CD14-positive monocyte (primary cell): ENCODE data around the gene OR6B3. TPM values are rescaled to one million over a fixed set of nuclear protein-coding genes. Genes with fewer than 3 reads are reported as not detected.

ENCODE experiments used
- DNase-seq, 3 donors: peaks; one replicate each; pipeline ENCODE4 v3.0.0-alpha.2; 2011 to 2022
- H2AFZ ChIP-seq: 2 replicates; pipeline ENCODE4 v1.6.0; 2012; ENCODE audit warnings: mild to moderate bottlenecking, low read depth, low read length, inconsistent platforms; ENCODE audit not compliant: insufficient read depth, poor library complexity, severe bottlenecking
- H3K27ac ChIP-seq, 2 donors: 1 replicate in 1 of 2; 2 replicates in 1 of 2; pipeline ENCODE4 v1.5.1; 2012 to 2013; ENCODE audit warnings: low read length in 2 of 2, control low read depth in 1 of 2, inconsistent platforms in 1 of 2, low read depth in 1 of 2, mild to moderate bottlenecking in 1 of 2
- H3K27me3 ChIP-seq, 2 donors: one replicate each; pipeline versions ENCODE4 v1.6.0 to v1.6.1; 2011 to 2013; ENCODE audit warnings: low read length in 2 of 2; ENCODE audit not compliant: control insufficient read depth in 2 of 2, insufficient read depth in 2 of 2
- H3K36me3 ChIP-seq, 2 donors: replicated peaks in 1 of 2; 1 replicate in 1 of 2; 2 replicates in 1 of 2; pipeline versions ENCODE4 v1.5.1 to v1.6.1; 2012 to 2013; ENCODE audit warnings: low read length in 2 of 2, control low read depth in 1 of 2, inconsistent platforms in 1 of 2, mild to moderate bottlenecking in 1 of 2; ENCODE audit not compliant: insufficient read depth in 2 of 2, control insufficient read depth in 1 of 2
- H3K4me1 ChIP-seq, 2 donors: 1 replicate in 1 of 2; 2 replicates in 1 of 2; pipeline versions ENCODE4 v1.5.1 to v1.6.1; 2012 to 2013; ENCODE audit warnings: low read length in 2 of 2, control low read depth in 1 of 2, inconsistent platforms in 1 of 2, mild to moderate bottlenecking in 1 of 2, moderate library complexity in 1 of 2; ENCODE audit not compliant: insufficient read depth in 2 of 2, control insufficient read depth in 1 of 2
- H3K4me2 ChIP-seq: replicated peaks from 2 replicates; pipeline ENCODE3; 2012; ENCODE audit warnings: low read length, moderate library complexity, mild to moderate bottlenecking; ENCODE audit not compliant: poor library complexity, severe bottlenecking; ENCODE audit errors: extremely low read depth
- H3K4me3 ChIP-seq, 3 experiments: fragments of 200-600 bp in 1 of 3; sonication (generic) in 1 of 3; replicated peaks in 1 of 3; 1 replicate in 2 of 3; 2 replicates in 1 of 3; pipeline ENCODE4 v1.5.1; 2011 to 2013; ENCODE audit warnings: low read length in 3 of 3, mild to moderate bottlenecking in 3 of 3, control low read depth in 2 of 3, low read depth in 2 of 3, inconsistent platforms in 1 of 3, moderate library complexity in 1 of 3
- H3K79me2 ChIP-seq: 2 replicates; pipeline ENCODE4 v1.6.0; 2012; ENCODE audit warnings: mild to moderate bottlenecking, control low read depth, inconsistent platforms, low read length, moderate library complexity; ENCODE audit not compliant: insufficient read depth
- H3K9ac ChIP-seq: 2 replicates; pipeline ENCODE4 v1.6.0; 2017; ENCODE audit warnings: low read length, mild to moderate bottlenecking; ENCODE audit not compliant: insufficient read depth, poor library complexity, severe bottlenecking
- H3K9me3 ChIP-seq, 2 donors: replicated peaks in 1 of 2; 1 replicate in 1 of 2; 2 replicates in 1 of 2; pipeline versions ENCODE4 v1.5.1 to v1.6.1; 2012 to 2013; ENCODE audit warnings: low read length in 2 of 2, control low read depth in 1 of 2; ENCODE audit not compliant: control insufficient read depth in 1 of 2, insufficient read depth in 1 of 2
- H4K20me1 ChIP-seq: 2 replicates; pipeline ENCODE4 v1.6.0; 2012; ENCODE audit warnings: mild to moderate bottlenecking, low read length, control low read depth, moderate library complexity; ENCODE audit not compliant: insufficient read depth
- H3K27ac Mint-ChIP-seq, 7 donors: one replicate each; pipeline ENCODE4 v1.8.0; 2020; ENCODE audit warnings: mild to moderate bottlenecking in 7 of 7, mixed read lengths in 7 of 7, moderate library complexity in 6 of 7, inconsistent platforms in 2 of 7
- H3K27me3 Mint-ChIP-seq, 3 donors: one replicate each; pipeline ENCODE4 v1.8.0; 2021 to 2022; ENCODE audit warnings: low read depth in 3 of 3, mild to moderate bottlenecking in 3 of 3, mixed read lengths in 3 of 3, moderate library complexity in 3 of 3, inconsistent platforms in 1 of 3
- H3K36me3 Mint-ChIP-seq, 2 donors: one replicate each; pipeline ENCODE4 v1.8.0; 2020; ENCODE audit warnings: mixed read lengths in 2 of 2, inconsistent platforms in 1 of 2, mild to moderate bottlenecking in 1 of 2
- H3K4me1 Mint-ChIP-seq: one replicate; pipeline ENCODE4 v1.8.0; 2020; ENCODE audit warnings: mild to moderate bottlenecking, mixed read lengths
- H3K4me3 Mint-ChIP-seq, 2 donors: one replicate each; pipeline ENCODE4 v1.8.0; 2020; ENCODE audit warnings: mild to moderate bottlenecking in 2 of 2, mixed read lengths in 2 of 2, moderate library complexity in 1 of 2
- H3K9me3 Mint-ChIP-seq, 7 donors: one replicate each; pipeline ENCODE4 v1.8.0; 2020 to 2022; ENCODE audit warnings: mixed read lengths in 7 of 7, mild to moderate bottlenecking in 6 of 7, moderate library complexity in 6 of 7, inconsistent platforms in 2 of 7
- CTCF ChIP-seq: fragments of 200-600 bp; IDR thresholded peaks from one replicate; pipeline ENCODE4 v1.8.0; 2022; ENCODE audit warnings: antibody characterized with exemption, mild to moderate bottlenecking
- WGBS: methylation state at CpG from one replicate; pipeline ENCODE4 v1.1.5; 2013; ENCODE audit warnings: missing lambda C conversion rate; ENCODE audit not compliant: insufficient coverage; 5-methylcytosine and 5-hydroxymethylcytosine counted together
- intact Hi-C, 2 donors: fragments of 100-400 bp; cut with micrococcal nuclease; formaldehyde crosslinking; loops; one replicate each; pipeline versions ENCODE4 v1.15.0 to v1.15.1; 2023
- polyA plus RNA-seq, 3 donors: library from polyadenylated mRNA; depleted of rRNA in 1 of 3; unstranded in 2 of 3; stranded (reverse) in 1 of 3; fragments of 300-500 nt in 2 of 3; fragments of >200 nt in 1 of 3; fragmentation: Illumina TruSeq in 2 of 3; gene quantifications; 1 replicate in 2 of 3; 2 replicates in 1 of 3; pipeline ENCODE4 v1.2.3, GENCODE V29; 2012 to 2021

The OR6B3 gene
- polyA plus RNA-seq, 3 donors, result not detected

GRCh38 chr2:240077442-240077841, 24.1 kb upstream of the OR6B3 start:
- Histone ChIP-seq H2AFZ (no peak overlapping the region), H3K4me3 (no peak overlapping the region), H3K27me3 (peaks cover 0 to 5% of the 10 kb centered on the region in 2 donors), H3K9ac (no peak overlapping the region), H3K79me2 (no peaks in the 10 kb centered on the region), H3K9me3 (peaks cover 0 to 5% of the 10 kb centered on the region in 2 donors), H3K4me1 (no peaks in the 10 kb centered on the region), H4K20me1 (no peaks in the 10 kb centered on the region), H3K36me3 (no peaks in the 10 kb centered on the region), H3K27ac (no peak overlapping the region), H3K4me2 (no peak overlapping the region)
- intact Hi-C loops, result no loop called here
- Mint-ChIP-seq H3K4me3 (no peak overlapping the region), H3K9me3 (peaks cover 3 to 20% (median 12%) of the 10 kb centered on the region in 7 donors), H3K27me3 (peaks cover 4 to 13% (median 5%) of the 10 kb centered on the region in 3 donors), H3K36me3 (no peaks in the 10 kb centered on the region), H3K4me1 (no peaks in the 10 kb centered on the region), H3K27ac (no peak overlapping the region)
- DNase-seq, result no peak
- TF ChIP-seq CTCF, result no peak

- Mint-ChIP-seq H3K9me3 (peaks cover 3 to 20% (median 11%) of the 10 kb centered on the region in 7 donors), H3K36me3 (no peaks in the 10 kb centered on the region), H3K4me3 (no peak overlapping the region), H3K27me3 (peaks cover 2 to 11% (median 4%) of the 10 kb centered on the region in 3 donors), H3K4me1 (no peaks in the 10 kb centered on the region), H3K27ac (no peak overlapping the region)
- Histone ChIP-seq H3K27me3 (peaks cover 2 to 9% of the 10 kb centered on the region in 2 donors), H3K36me3 (no peaks in the 10 kb centered on the region), H3K4me2 (no peak overlapping the region), H3K4me1 (no peaks in the 10 kb centered on the region), H3K27ac (no peak overlapping the region), H2AFZ (no peak overlapping the region), H3K9ac (no peak overlapping the region), H3K9me3 (peaks cover 0 to 3% of the 10 kb centered on the region in 2 donors), H4K20me1 (no peaks in the 10 kb centered on the region), H3K79me2 (no peaks in the 10 kb centered on the region), H3K4me3 (no peak overlapping the region)
- TF ChIP-seq CTCF, result no peak
- 80% methylated on average over 2 of the region's 5 CpGs for WGBS
- no peak for DNase-seq
- intact Hi-C loops, result no loop called here
Measured at GRCh38 chr2:240074545-240074944, 21.2 kb upstream of the OR6B3 start.
